ENCODE results near the gene DYNC1LI1.
A peak's percentile ranks its signal among the peaks of the same experiment; 100 is the strongest.
"Not testable (repeated sequence)": the region's sequence is repeated elsewhere in the genome, so short reads cannot be mapped to it uniquely, and the experiment has no call there.

The DYNC1LI1 gene

DNA sequence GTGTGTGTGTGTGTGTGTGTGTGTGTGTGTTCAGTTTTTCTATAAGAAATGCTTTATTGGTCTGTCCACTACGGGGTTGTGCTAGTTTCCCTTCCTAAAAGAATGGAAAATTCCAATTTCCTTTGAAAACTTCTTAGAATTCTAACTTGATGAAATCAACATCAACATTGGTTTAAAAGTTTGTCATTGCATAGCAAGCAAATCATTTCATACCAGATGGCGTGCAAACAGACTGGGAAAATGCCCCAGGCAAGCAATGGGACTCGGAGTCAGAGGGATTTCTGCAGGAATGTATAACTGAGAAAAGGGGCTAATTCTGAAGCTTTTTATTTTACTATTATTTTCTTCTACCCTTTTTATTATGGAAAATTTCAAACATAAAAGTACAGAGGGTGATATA, 13.1 kb upstream of the DYNC1LI1 start:
- DNase-seq (ENCODE audit: low spot score): no peak

DNA sequence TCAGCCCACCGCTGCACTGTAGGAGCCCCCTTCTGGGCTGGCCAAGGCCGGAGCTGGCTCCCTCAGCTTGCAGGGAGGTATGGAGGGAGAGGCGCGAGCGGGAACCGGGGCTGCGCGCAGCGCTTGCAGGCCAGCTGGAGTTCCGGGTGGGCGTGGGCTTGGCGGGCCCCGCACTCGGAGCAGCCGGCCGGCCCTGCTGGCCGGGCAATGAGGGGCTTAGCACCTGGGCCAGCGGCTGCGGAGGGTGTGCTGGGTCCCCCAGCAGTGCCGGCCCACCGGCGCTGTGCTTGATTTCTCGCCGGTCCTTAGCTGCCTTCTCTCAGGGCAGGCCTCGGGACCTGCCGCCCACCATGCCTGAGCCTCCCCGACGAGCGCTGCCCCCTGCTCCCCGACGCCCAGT, 8.0 kb upstream of the DYNC1LI1 start:
- not testable (repeated sequence) for DNase-seq (ENCODE audit: low spot score)

DNA sequence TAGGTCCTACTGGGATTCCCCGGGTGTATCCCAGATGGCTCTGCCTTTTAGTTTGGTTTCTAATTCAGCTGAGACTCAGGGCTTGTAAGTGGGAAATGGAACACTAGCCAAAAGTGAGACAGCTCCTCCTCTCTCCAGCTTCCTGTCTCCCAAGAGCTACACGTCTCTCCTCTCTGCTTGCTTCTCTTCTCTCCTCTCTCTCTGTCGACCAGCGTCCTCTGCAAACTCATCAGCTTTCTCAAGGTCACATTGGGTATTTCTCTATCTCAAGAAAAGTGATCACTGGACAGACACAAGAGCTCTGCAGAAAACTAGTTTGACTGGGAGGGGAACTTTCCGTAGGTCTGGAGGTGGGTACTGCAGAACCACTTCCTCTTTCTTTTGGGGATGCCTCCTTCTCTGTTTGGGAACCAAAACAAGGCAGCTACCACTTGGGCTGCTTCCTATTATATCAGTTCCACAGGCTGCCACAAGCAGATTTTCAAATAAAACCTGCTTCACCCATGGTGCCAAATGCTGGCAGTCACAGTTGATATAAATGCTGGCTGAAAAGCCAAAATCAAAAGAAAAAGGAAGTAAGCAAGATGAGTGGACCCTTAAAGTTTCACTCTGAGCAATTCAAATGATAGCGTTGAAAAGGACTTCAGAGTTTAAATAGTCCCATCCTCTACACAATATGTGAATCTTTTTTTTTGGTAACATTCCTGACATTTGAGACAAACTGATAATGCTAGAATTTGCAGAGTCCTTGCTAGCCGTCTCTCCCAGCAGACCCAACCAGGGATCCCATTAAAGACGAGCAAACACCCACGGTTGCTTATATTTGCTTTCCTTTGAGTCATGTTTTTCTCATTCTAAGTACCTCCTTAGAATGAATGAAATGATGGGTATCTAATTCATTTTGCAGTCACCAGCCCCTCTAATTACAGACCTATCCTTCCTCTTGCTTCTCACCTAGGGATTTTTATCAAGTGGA, 7.2 kb upstream of the DYNC1LI1 start:
- DNase-seq (ENCODE audit: low spot score): no peak

DNA sequence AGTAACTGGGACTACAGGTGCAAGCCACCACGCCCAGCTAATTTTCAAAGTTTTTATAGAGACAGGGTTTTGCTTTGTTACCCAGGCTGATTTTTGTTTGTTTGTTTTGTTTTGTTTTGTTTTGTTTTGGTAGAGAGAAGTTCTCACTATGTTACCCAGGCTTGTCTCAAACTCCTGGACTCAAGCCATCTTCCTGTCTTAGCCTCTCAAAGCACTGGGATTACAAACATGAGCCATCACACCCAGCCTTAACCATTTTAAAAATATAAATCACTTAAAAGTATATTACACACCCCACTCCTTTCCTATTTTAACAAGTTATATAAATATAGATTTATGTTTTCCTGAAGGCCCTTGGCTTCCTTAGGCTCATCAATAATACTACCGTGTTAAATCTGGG, 6.5 kb upstream of the DYNC1LI1 start:
- DNase-seq (ENCODE audit: low spot score): no peak

DNA sequence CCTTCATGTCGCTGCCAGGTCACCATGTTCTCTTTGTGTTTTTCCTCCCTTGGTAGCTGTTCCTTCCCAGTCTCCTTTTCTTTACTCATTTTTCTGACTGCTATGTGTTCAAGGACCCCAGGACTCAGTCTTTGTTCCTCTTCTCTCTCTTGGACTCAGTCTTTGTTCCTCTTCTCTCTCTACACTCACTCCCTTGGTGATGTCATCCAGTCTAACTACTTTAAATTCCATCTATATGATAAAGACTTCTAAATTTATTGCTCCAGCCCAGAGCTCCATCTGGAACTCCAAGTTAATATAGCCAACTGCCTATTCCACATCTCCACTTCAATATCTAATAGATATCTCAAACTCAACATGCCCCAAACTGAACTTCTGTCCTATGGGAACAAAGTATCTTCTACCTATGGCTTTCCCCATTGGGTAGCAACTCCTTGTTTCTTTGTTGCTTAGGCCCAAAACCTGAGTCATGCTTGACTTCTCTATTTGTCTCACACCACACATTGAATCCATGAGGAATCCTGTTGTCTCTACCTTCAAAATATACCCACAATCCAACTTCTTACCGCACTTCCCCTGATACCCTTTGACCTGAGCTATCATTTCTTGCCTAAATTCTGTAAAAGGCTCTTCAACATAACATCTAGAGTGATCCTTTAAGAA, 4.9 kb upstream of the DYNC1LI1 start:
- DNase-seq (ENCODE audit: low spot score): no peak

DNA sequence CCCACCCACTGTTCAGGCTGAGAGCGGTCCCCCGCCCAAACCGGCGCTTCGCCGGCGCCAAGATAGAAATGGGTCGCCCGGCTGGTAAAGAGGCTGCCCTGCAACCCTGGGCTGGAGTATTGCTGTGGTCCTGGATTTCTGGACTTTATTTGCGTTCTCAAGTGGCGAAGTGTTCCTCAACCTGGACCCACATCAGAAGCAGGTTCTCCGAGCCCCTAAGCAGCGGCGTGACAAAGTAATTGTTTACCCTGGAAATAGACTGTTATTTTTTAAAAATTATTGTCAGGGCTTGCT, 481 bp upstream of the DYNC1LI1 start:
- no peak for DNase-seq (ENCODE audit: low spot score)

DNA sequence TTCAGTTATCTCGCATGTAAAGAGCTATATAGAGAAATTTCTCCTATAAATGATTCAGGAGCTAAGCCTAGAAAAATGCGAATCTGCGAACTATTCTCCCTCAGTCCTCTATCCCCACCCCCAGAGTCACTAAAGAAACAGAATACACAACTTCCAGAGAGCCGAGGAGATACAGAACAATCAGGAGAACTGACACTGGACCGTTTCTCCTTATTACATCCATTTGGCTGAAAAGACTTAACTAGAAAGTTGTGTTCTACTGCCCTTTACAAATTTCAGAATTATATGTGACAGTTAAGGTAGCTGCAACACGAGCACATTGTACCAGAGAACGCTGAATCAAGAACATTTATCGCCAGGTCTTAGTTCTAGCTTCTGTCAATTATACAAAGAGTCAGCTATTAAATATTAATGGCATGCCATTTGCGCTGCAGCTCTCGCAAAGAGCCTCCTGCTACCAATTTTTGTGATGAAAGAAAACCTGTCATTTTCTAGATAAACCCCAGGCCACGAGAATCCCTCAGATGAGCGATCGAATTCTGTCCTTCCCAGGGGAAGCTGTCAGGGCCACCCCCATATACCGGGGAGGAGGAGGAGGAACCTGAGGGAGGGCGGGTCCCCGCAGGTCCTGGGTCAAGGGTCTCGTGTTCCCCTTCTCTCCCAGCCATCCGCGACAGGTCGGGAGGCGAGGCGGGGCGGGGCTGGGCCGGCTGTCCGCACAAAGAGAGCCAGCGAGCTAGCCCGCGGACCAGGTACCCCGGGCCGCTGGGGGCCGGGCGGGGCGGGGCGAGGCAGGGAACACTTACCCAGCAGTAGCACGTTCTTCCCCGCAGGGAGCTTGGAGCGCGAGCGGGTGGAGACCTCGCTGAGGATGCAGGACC, 878 bp downstream of the DYNC1LI1 start:
- peak; percentile 76 for DNase-seq (ENCODE audit: low spot score)

DNA sequence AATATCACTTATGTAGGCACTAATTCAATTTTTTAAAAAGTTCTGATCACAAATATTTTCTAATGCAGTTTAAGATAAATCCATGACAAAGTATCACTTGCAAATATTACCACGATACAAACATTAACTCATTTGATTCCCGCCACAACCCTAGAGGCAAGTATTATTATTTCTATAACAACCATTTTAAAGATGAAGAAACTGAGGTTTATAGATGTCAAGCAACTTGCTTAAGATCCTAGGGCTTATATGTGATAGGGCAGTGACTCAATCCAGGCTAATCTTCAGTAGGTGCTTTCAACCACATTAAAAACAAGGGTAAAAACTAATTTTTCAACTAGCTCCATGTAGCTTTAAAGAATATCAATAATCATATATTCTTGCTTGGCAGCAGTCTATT, 1.7 kb downstream of the DYNC1LI1 start:
- no peak for DNase-seq (ENCODE audit: low spot score)

DNA sequence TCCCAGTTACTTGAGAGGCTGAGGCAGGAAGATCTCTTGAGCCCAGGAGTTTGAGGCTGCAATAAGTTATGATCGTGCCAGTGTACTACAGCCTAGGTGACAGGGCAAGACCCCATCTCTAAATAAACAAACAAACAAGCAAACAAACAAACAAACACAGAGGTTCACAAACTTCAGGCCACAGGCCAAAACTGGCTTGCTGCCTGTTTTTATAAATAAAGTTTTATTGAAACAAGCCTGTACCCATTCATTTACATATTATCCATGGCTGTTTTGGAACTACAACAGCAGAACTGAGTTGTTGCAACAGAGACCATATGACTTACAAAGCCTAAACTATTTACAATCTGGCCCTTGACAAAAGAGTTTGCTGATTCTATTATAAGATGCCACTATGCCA, 6.5 kb downstream of the DYNC1LI1 start:
- no peak for DNase-seq (ENCODE audit: low spot score)

DNA sequence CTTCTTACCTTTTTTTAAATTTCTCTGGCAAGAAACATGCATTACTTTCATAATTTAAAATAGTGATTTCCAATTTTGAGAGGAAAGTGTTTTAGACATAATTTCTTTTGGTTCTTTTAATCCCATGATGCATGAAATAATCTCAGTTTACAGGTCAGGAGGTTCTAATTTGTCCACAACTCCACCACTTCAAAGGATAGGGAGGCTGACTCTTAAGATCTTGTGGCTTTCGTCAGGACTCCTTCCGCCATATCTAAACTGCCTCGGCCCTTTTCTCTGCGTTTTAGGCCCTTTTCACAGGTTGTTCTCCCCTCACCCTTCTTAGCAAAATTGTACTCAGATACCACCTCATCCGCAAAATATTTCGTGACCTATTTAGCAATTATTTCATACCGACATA, 8.0 kb downstream of the DYNC1LI1 start:
- no peak for DNase-seq (ENCODE audit: low spot score)

DNA sequence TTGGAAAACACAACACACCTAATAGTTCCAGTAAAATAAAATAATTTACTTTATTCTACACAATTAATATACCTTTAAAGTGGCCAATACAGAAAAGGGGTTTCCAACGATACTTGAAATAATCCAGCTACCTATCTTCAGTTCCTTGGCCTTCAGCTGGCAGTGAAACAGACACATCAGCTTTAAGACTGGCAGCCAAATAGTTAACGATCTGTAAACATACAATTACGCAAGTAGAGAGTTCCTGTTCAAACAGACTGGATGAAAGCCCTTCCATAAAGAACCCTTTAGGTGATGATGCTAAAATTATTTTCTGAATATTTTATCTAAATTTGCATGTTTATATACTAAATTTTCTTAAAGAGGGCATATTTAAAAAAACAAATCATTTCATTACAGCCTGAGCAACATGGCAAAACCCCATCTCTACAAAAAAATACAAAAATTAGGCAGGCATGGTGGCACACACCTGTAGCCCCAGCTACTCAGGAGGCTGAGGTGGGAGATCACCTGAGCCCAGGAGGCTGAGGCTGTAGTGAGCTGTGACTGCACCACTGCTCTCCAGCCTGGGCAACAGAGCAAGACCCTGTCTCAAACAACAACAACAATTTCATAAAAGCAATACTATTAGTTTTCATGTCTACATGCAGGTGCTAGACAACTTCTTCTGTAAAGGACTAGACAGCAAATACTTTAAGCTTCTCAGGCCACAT, 12.9 kb downstream of the DYNC1LI1 start:
- no peak for DNase-seq (ENCODE audit: low spot score)

DNA sequence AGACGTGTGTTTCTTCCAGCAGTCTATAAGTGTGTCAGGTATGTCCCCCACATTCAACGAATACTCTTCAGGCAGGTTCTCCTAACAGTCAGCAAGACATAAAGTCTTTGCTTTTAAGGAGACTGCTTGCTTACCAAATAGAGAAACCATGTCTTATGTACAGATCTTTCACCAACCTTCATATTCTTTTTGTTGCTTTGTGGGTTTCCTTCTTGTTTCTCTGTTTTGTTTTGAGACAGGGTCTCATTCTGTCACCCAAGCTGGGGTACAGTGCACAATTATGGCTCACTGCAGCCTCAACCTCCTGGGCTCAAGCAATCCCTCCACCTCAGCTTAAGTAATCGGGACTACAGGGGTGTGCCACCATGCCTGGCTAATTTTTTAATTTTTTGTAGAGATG, 14.3 kb downstream of the DYNC1LI1 start:
- no peak for DNase-seq (ENCODE audit: low spot score)

DNA sequence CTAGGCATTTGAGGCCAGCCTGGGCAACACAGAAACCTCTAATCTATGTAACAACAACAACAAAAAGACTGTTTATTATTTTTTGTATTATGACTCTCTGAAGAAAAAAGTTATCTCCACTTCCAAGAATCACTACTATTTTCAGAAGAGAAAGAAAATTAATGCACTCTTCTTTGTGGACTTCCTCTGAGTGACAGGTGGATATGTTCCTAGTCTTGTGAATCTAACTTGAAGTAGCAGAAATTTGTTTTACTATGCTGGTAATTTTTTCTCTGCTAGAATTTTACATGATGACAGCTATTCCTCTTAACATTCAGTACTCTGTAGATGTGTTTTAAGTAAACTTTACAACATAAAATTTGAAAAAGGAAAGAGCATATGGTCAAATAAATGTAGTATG, 16.7 kb downstream of the DYNC1LI1 start:
- no peak for DNase-seq (ENCODE audit: low spot score)

DNA sequence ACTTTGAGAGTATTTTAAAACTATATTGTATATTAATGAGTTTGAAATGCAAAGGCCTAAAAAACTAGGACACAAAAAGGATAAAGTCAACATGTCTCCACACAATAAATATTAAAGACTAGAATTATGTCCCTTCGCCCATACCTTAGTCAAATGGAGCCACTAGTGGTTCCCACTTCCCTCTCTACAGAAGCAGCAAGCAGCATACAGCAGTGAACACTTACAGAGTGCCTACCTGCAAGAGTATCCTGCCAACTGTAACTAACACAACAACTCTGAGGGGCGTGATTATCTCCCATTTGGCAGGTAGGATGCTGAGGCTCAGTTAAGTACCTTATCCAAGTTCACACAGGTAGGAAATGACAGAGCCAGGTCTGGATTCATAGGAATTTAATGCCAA, 17.2 kb downstream of the DYNC1LI1 start:
- no peak for DNase-seq (ENCODE audit: low spot score)

DNA sequence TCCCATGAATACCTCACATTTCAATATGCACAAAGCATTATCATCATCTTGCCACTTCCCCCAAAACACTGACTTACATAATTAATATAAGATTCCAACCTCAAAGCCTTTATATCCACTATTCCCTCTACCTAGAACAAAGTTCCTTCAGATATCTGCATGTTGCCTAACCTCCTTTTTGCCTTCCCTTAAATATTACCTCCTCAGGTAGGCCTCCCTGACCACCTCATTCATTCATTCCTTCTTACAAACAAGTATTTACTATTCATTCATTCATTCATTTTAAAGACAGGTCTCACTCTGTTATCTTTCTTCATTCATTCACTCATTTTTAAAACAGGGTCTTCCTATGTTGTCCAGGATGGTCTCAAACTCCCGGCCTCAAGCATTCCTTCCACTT, 18.6 kb downstream of the DYNC1LI1 start:
- no peak for DNase-seq (ENCODE audit: low spot score)

DNA sequence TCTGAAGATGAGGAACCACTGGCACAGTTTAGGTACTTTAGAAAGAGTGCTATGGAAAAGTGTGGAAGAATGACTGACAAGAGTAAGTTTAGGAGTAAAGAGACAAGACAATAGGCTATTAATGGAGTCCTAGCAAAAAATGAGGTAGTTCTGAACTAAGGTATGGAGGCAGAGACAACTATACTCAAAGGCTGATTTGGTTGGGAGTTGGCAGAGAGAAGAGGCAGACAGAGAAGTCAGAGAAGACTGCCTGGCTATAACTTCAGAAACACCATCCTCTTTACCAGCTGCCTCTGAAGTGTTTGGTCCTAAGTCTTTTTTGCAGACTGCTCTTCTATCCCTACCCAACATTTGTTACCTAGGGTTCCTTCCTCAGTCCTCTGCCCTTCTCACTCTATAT, 19.2 kb downstream of the DYNC1LI1 start:
- DNase-seq (ENCODE audit: low spot score): no peak

DNA sequence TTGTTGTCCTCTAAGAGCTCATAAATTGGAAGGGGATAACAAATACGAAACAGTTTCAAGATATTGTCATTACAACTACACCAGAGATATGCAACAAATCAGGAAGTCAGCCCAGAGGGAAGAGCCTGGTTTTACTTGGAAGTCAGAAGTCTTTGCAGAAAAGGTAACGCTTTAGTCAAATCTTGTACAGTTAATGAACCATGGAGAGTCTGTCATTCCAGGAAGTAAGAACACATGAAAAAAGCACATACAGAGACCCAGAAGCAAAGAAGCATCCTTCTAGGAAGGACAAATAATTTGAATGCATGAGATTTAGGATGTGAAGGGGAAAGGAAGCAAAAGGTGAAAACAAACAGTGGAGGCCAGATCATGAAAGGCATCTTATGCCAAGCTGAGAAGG, 19.6 kb downstream of the DYNC1LI1 start:
- no peak for DNase-seq (ENCODE audit: low spot score)

DNA sequence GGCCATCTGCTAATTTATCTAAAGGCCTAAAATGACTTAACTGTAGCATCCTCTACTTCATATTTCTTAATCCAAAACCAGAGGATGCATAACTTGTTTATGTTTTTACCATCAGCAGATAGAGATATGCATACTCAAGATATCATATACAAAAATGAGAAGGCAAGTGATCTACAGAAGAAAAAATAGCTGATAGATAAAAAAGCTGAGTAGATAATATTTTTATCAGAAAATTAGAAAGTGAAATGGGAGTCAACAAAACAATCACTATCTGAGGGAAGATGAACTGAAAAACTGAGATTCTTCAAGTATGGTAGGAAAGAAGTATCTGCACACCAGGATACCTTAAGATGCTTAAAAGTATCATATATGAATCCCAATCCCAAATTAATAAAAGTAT, 25.4 kb downstream of the DYNC1LI1 start:
- DNase-seq (ENCODE audit: low spot score): no peak

DNA sequence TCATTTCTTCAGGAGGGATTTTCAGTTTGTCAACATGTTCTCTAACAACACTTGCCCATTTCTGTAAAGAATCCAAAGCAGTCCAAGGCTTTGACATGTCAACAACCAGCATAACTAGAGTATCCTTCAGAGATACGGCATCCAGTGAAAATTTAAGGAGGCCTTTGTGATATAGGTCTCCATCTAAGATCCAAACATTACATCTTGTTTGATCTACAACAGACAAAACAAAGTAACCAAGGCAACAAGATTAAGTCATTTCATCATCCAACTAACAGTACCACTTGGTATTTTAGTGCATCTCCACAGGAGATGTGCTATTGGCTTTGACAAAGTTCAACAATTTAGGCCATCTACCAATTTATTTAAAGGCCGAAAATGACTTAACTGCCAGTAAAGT, 25.8 kb downstream of the DYNC1LI1 start:
- no peak for DNase-seq (ENCODE audit: low spot score)

DNA sequence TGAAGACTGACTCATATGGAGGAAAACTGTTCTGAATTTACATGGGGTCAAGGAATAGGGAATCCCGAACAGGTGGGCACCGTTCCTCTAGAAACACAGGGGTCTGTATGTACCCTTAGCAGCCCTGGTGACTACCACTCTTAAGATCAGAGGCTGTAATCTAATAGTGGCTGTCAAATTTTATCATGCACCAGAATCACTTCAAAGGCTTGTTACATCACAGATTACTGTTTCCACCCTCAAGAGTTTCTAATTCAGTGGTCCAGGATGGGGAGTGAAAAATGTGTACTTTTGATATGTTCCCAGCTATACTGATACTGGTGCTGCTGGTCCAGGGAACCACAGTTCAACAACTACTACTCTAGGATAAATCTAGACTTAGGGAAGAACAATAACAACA, 27.9 kb downstream of the DYNC1LI1 start:
- DNase-seq (ENCODE audit: low spot score): no peak

DNA sequence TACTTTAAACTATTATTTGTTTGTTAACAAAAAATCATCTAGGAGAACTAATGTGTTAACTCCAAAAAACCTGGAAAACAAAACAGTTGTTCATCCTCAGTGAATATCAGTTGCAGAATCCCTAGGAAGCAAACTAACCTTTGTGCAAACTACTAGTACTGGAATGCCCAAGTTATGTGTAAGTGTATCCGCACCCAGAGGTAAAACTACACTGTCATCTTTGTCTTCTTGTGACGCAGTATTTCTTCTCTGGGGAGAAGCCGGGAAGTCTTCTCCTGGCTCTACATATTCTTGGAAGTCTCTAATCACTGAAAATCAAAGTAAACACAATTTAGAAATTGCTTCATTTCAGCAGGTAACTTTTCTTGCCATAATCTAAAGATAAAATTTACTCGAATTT, 29.8 kb downstream of the DYNC1LI1 start:
- no peak for DNase-seq (ENCODE audit: low spot score)

DNA sequence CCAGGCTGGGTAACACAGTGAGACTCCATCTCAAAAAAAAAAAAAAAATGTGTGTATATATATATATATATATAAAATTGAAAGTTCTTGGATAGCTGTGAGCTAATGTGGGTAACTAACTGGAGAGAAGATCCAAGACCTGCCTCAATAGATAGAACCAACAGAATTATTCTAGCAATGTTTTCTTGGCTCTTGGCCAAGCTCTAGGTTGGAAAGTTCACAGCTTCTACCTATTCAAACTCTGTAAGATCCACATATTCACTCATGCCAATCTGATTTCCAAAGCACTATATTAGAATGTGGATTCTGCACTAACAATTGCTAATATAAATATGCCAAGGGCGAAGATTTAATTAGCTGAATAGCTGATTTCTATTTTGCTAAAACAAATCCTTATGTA, 38.2 kb downstream of the DYNC1LI1 start:
- DNase-seq (ENCODE audit: low spot score): no peak
